HG02885 (cell line): ENCODE measurements around the gene CIAO3.

Experiments
- ATAC-seq: cut with Tn5 transposase; IDR thresholded peaks from one replicate; pipeline ENCODE4 v1.9.1; 2021; ENCODE audit warnings: mild to moderate bottlenecking; ENCODE audit not compliant: unreplicated experiment, poor library complexity

Gene CIAO3

GRCh38 chr16:740764-741505, at the start of gene CIAO3:
CIAO3 (minus strand) TSS chr16:740997; CDS start chr16:740985, 12 bp downstream.
- ATAC-seq = peak; percentile 73

GRCh38 chr16:790086-790485, 49.3 kb upstream of the CIAO3 start:
- no peak for ATAC-seq

- ATAC-seq = no peak
Observed at GRCh38 chr16:789191-789850, 48.5 kb upstream of the CIAO3 start.

- peak; percentile 84 for ATAC-seq
Observed at GRCh38 chr16:788399-789126, 47.8 kb upstream of the CIAO3 start, which contains the start of gene CHTF18. CHTF18 (plus strand) TSS chr16:788620; CDS start chr16:788685, 65 bp downstream.

- ATAC-seq = peak; percentile 0
Observed at GRCh38 chr16:787978-788398, 47.2 kb upstream of the CIAO3 start, which contains the start of gene RPUSD1. RPUSD1 (minus strand) TSS chr16:788381; CDS start chr16:787737, 644 bp downstream.

- ATAC-seq = no peak
Observed at GRCh38 chr16:787321-787966, 46.6 kb upstream of the CIAO3 start.

- ATAC-seq = no peak
Observed at GRCh38 chr16:785563-786535, 45.1 kb upstream of the CIAO3 start.

GRCh38 chr16:784431-784830, 43.6 kb upstream of the CIAO3 start:
- no peak for ATAC-seq

GRCh38 chr16:783404-784161, 42.8 kb upstream of the CIAO3 start:
- ATAC-seq = no peak

- ATAC-seq = no peak
Observed at GRCh38 chr16:782766-783403, 42.1 kb upstream of the CIAO3 start.

GRCh38 chr16:782258-782657, 41.5 kb upstream of the CIAO3 start:
- ATAC-seq = no peak

GRCh38 chr16:781346-782010, 40.7 kb upstream of the CIAO3 start:
- ATAC-seq = no peak

GRCh38 chr16:780296-780695, 39.5 kb upstream of the CIAO3 start:
- no peak for ATAC-seq

GRCh38 chr16:779561-779960, 38.8 kb upstream of the CIAO3 start:
- ATAC-seq = no peak

- no peak for ATAC-seq
Observed at GRCh38 chr16:778909-779527, 38.2 kb upstream of the CIAO3 start.

- ATAC-seq = no peak
Observed at GRCh38 chr16:778447-778846, 37.6 kb upstream of the CIAO3 start.

- no peak for ATAC-seq
Observed at GRCh38 chr16:777826-778225, 37.0 kb upstream of the CIAO3 start.
